K562 (cell line): ENCODE data around the gene NABP2. TPM values are rescaled to one million over a fixed set of nuclear protein-coding genes. Genes with fewer than 3 reads are reported as not detected.

Source experiments
- EGR1 ChIP-seq: fragments of 450-650 bp; conservative IDR thresholded peaks from 2 replicates; pipeline ENCODE4 v1.6.1; 2017; ENCODE audit warnings: mild to moderate bottlenecking
- ELF4 ChIP-seq: fragments of 450-650 bp; formaldehyde crosslinking; IDR thresholded peaks from 2 replicates; pipeline ENCODE4 v1.4.0; 2022; ENCODE audit warnings: missing genetic modification characterization
- EWSR1 ChIP-seq: fragments of 450-650 bp; IDR thresholded peaks from 2 replicates; pipeline ENCODE4 v1.6.1; 2018; ENCODE audit warnings: borderline replicate concordance, mild to moderate bottlenecking, low read depth, moderate library complexity; ENCODE audit not compliant: partially characterized antibody
- EZH2 ChIP-seq: IDR thresholded peaks from 2 replicates; pipeline ENCODE4 v1.6.1; 2012; ENCODE audit warnings: low read depth, mild to moderate bottlenecking, inconsistent platforms, low read length, borderline replicate concordance
- FOS ChIP-seq: IDR thresholded peaks from 3 replicates; pipeline ENCODE4 v1.6.1; 2011; ENCODE audit not compliant: insufficient read length; ENCODE audit errors: extremely low read depth
- FOXP1 ChIP-seq: sonication (generic); formaldehyde crosslinking; IDR thresholded peaks from 2 replicates; pipeline ENCODE4 v1.8.0; 2022; ENCODE audit warnings: mild to moderate bottlenecking, missing genetic modification reagents
- HMGN3 ChIP-seq: IDR thresholded peaks from 2 replicates; pipeline ENCODE4 v1.6.1; 2011; ENCODE audit warnings: borderline replicate concordance, low read depth, mild to moderate bottlenecking, mixed read lengths, low read length; ENCODE audit not compliant: insufficient read length; ENCODE audit errors: extremely low read depth
- HSF4 ChIP-seq: fragments of 250-450 bp; sonication (Bioruptor Pico); IDR thresholded peaks from 2 replicates; pipeline ENCODE4 v2.1.2; 2022; ENCODE audit warnings: mild to moderate bottlenecking, moderate library complexity, borderline replicate concordance
- ID3 ChIP-seq, 2 experiments: fragments of 250-450 bp in 1 of 2; fragments of 450-650 bp in 1 of 2; sonication (Bioruptor Pico) in 1 of 2; IDR thresholded peaks; 2 replicates each; pipeline versions ENCODE4 v1.6.1 to v1.8.0; 2016 to 2021; ENCODE audit warnings: mild to moderate bottlenecking in 2 of 2, moderate library complexity in 2 of 2, missing compliant biosample characterization in 1 of 2, missing genetic modification characterization in 1 of 2
- KDM4B ChIP-seq, 2 experiments: fragments of 450-650 bp in 1 of 2; sonication (generic) in 1 of 2; IDR thresholded peaks; 2 replicates each; pipeline ENCODE4 v1.6.1; 2016 to 2017; ENCODE audit warnings: borderline replicate concordance in 2 of 2, antibody characterized with exemption in 1 of 2, low read depth in 1 of 2, mild to moderate bottlenecking in 1 of 2
- KLF6 ChIP-seq: fragments of 250-450 bp; sonication (Bioruptor Pico); IDR thresholded peaks from 2 replicates; pipeline ENCODE4 v1.4.0; 2020; ENCODE audit warnings: mild to moderate bottlenecking, moderate library complexity, borderline replicate concordance
- MCM5 ChIP-seq: fragments of 450-650 bp; IDR thresholded peaks from 2 replicates; pipeline ENCODE4 v1.6.1; 2016; ENCODE audit warnings: low read depth
- NR0B1 ChIP-seq: fragments of 450-650 bp; IDR thresholded peaks from one replicate; pipeline ENCODE4 v1.6.1; 2018; ENCODE audit warnings: mild to moderate bottlenecking, moderate library complexity; ENCODE audit not compliant: partially characterized antibody
- RFX1 ChIP-seq: fragments of 450-650 bp; IDR thresholded peaks from 2 replicates; pipeline ENCODE4 v1.6.1; 2016; ENCODE audit warnings: mild to moderate bottlenecking, moderate library complexity
- TAF7 ChIP-seq: fragments of 450-650 bp; IDR thresholded peaks from 2 replicates; pipeline ENCODE4 v1.6.1; 2016; ENCODE audit warnings: missing genetic modification characterization, missing compliant biosample characterization
- ZNF212 ChIP-seq: fragments of 450-650 bp; formaldehyde crosslinking; IDR thresholded peaks from 2 replicates; pipeline ENCODE4 v1.4.0; 2020; ENCODE audit warnings: mild to moderate bottlenecking
- ZNF217 ChIP-seq: sonication (generic); formaldehyde crosslinking; IDR thresholded peaks from 2 replicates; pipeline ENCODE4 v1.8.0; 2022; ENCODE audit warnings: mild to moderate bottlenecking, missing genetic modification reagents
- ZNF316 ChIP-seq: fragments of 450-650 bp; IDR thresholded peaks from 2 replicates; pipeline ENCODE4 v1.6.1; 2016
- ZNF449 ChIP-seq: fragments of 250-450 bp; sonication (Bioruptor Pico); IDR thresholded peaks from 2 replicates; pipeline ENCODE4 v1.8.0; 2022; ENCODE audit warnings: moderate library complexity, mild to moderate bottlenecking, inconsistent platforms
- ZNF551 ChIP-seq: fragments of 250-450 bp; sonication (Bioruptor Pico); IDR thresholded peaks from 2 replicates; pipeline ENCODE4 v1.5.0; 2021; ENCODE audit warnings: mild to moderate bottlenecking, moderate library complexity
- polyA plus RNA-seq, 8 experiments: library from polyadenylated mRNA; depleted of rRNA in 4 of 8; stranded (reverse) in 5 of 8; unstranded in 3 of 8; fragments of >200 nt; fragmentation: Nextera tagmentation in 2 of 8; fragmentation: Illumina TruSeq in 1 of 8; extraction: Ambion mirVana in 2 of 8; extraction: Trizol in 1 of 8; gene quantifications; 2 replicates each; pipeline versions ENCODE4 v1.2.1 to v1.2.3, GENCODE V29; 2011 to 2014; ENCODE audit warnings: inconsistent platforms in 1 of 8, missing spikeins in 1 of 8
- total RNA-seq, 7 experiments: library from RNA; depleted of rRNA in 6 of 7; stranded (reverse); fragments of >200 nt in 6 of 7; fragmentation: Illumina TruSeq in 2 of 7; extraction: Trizol in 2 of 7; gene quantifications; 2 replicates each; pipeline versions ENCODE4 v1.2.1 to v1.2.3, GENCODE V29; 2011 to 2021; ENCODE audit warnings: low replicate concordance in 1 of 7
- TF ChIP-seq, protein P1 (sequence below): fragments of 250-450 bp; sonication (Bioruptor Pico); IDR thresholded peaks from 2 replicates; pipeline ENCODE4 v1.8.0; 2021; ENCODE audit warnings: moderate library complexity, mild to moderate bottlenecking, inconsistent platforms
- TF ChIP-seq, protein P2 (sequence below): fragments of 450-650 bp; IDR thresholded peaks from 2 replicates; pipeline ENCODE4 v1.6.1; 2016

Gene NABP2
- total and polyA plus RNA-seq, 9 of the 15 experiments (the other 6 are each of a cell fraction or from before 2014, with no cell fraction given) = 11.3 to 60.6 (median 43.5) TPM

DNA sequence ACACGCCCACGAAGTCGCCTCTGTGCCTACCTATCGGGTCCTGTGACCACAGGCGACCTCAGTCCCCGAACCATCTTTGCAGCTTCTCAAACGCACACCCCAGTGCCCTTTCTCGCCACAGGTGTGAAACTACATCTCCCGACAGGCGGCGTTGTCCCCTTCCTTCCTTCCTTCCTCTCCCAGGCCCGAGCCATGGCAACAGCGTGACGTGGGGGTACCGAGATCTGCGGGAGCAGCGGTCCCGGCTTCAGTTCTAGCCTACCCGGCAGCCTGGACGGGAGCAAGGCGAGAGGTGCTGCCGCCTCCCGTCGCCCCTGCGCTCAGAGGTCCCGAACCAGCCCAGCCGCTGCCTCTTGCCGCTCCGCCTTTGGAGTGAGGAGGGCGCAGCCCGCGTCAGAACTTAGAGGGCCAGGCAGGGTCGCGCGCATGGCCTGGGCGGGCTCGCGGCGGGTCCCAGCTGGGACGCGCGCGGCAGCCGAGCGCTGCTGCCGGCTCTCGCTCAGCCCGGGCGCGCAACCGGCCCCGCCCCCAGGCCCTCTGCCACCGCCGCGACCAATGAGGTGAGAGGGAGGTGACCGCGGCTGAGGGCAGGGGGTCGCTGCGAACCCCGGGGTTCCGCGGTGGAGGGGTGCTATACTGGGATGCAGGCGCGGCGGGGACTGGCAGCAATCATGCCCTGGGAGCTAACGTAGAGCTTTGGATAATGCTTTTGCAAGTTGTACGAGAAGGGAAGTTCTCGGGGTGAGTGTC lies 42.7 kb downstream of the NABP2 start, which contains the start of gene COQ10A (continued):
- no peak for TF ChIP-seq ID3 (CRISPR knock-in tag; IDR thresholded peaks at IDR 0.05)
- no peak for TF ChIP-seq ID3 (tag; IDR thresholded peaks at IDR 0.05)
- TF ChIP-seq, protein P1, sequence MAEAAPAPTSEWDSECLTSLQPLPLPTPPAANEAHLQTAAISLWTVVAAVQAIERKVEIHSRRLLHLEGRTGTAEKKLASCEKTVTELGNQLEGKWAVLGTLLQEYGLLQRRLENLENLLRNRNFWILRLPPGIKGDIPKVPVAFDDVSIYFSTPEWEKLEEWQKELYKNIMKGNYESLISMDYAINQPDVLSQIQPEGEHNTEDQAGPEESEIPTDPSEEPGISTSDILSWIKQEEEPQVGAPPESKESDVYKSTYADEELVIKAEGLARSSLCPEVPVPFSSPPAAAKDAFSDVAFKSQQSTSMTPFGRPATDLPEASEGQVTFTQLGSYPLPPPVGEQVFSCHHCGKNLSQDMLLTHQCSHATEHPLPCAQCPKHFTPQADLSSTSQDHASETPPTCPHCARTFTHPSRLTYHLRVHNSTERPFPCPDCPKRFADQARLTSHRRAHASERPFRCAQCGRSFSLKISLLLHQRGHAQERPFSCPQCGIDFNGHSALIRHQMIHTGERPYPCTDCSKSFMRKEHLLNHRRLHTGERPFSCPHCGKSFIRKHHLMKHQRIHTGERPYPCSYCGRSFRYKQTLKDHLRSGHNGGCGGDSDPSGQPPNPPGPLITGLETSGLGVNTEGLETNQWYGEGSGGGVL (CRISPR knock-in tag) = no peak
- peak; percentile 91 for TF ChIP-seq RFX1
- TF ChIP-seq HMGN3 = peak; percentile 67
- no peak for TF ChIP-seq EWSR1
- no peak for TF ChIP-seq KLF6
- no peak for TF ChIP-seq ZNF449 (CRISPR knock-in tag)
- no peak; the same call in 1 of the 2 replicates for TF ChIP-seq ZNF316
- TF ChIP-seq FOXP1 = peak; percentile 95
- no peak for TF ChIP-seq NR0B1
- TF ChIP-seq FOS = no peak
- TF ChIP-seq ZNF551 (CRISPR knock-in tag) = no peak
- no peak for TF ChIP-seq MCM5
- 0 out of 2 replicates have a peak, but pooled peaks have one; percentile 49 for TF ChIP-seq ELF4
- TF ChIP-seq, protein P2, sequence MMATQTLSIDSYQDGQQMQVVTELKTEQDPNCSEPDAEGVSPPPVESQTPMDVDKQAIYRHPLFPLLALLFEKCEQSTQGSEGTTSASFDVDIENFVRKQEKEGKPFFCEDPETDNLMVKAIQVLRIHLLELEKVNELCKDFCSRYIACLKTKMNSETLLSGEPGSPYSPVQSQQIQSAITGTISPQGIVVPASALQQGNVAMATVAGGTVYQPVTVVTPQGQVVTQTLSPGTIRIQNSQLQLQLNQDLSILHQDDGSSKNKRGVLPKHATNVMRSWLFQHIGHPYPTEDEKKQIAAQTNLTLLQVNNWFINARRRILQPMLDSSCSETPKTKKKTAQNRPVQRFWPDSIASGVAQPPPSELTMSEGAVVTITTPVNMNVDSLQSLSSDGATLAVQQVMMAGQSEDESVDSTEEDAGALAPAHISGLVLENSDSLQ = peak; percentile 50; the same call in 1 of the 2 replicates
- no peak for TF ChIP-seq HSF4
- no peak for TF ChIP-seq ZNF217 (CRISPR knock-in tag)
- TF ChIP-seq EZH2 = no peak
- TF ChIP-seq TAF7 (tag) = peak; percentile 56; the same call in 1 of the 2 replicates
- no peak for TF ChIP-seq ZNF212 (CRISPR knock-in tag)
- no peak for TF ChIP-seq EGR1
- no peak for TF ChIP-seq KDM4B (IDR thresholded peaks at IDR 0.05; ENCODE audit: borderline replicate concordance in 2 of 2, low read depth in 1 of 2)
